Glomerular visceral epithelial cell (primary cell): ENCODE results near the gene DCTD.
"Not testable (repeated sequence)": the region's sequence is repeated elsewhere in the genome, so short reads cannot be mapped to it uniquely, and the experiment has no call there.

Source experiments
- DNase-seq: peaks from one replicate; pipeline ENCODE4 v3.0.0-alpha.2; 2016; ENCODE audit errors: extremely low spot score

Gene DCTD

DNA sequence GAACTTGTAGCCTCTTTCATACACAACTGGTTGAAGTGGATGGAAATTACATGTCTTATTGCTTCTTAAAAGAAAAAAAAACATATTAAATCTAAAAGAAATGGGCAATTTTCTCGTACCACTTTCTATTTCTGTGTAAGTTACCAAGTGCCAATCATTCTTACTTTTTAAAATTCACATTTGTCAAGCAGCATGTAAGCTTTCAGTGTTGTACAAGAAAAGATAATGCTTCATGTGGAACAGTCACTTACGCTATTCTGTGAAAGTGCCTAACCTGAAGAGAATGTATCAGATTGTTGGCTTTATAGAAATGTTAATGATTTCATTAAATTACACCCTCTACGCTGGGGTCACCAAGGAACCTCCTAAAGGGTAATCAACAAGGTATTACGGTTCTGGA is 4.4 kb upstream of the DCTD start:
- DNase-seq = no peak

DNA sequence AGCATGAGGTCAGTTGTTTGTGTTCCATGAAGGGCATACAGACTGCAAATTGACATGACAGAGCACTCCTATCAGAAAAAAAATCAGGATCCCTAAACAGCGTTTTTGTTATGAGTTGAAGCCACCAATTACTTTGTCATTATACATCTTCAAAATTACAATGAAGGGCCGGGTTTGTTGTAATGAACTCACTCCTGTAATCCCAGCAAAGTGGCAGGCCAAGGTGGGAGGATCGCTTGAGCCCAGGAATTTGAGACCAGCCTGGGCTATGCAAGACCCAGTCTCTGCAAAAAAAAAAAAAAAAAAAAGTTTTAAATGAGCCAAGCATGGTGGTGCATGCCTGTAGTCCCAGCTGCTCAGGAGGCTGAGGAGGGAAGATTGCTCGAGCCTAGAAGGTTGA is 3.5 kb upstream of the DCTD start:
- DNase-seq = no peak

DNA sequence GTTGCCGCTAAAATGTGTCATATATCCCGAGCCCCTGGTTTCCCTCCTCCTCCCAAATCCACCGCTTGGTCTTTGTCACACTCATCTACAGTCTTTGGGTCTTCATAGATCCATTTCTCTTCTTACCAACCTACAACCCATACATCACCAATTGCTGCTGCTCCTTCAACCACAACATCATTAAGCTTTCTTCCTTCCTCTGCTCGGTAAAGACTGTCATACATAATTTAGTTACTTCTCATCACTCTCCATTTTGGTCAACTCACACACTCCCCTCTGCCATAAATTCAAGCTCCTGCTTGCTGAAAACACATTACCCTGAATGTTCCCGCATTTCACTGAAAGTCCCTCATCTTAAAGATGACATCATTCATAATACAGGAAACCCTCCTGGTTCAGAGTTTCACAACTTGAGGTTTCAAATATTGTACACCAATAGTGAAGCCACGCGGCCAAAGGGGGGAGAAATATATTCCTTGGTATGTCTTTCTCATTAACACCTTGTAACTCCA is 1.7 kb upstream of the DCTD start:
- peak; percentile 16 for DNase-seq

DNA sequence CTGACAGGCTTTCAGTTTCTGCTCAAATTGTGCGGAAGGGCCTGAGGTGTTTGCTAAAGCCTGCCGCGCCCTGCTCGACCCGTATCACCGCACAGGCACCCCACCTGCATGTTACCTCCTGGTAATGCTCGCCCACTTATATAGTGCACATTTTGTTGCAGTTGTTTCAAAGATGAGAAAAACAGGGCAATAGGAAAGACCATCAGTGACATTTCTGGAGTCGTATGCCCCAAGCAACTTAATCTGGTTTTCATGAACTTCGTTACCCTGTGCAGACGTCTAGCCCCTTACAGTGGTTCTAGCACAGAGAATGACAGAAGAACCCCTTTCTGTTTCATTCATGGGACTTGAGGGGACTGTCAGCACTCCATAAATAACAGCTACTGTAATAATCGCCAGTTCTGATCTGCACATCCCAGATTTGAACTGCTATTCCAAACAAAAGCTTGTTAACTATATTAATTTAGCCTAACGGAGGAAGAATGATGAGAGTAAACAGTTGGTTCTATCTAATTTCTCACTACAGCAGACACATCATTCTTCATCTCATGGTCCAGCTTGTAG is 940 bp upstream of the DCTD start:
- no peak for DNase-seq

DNA sequence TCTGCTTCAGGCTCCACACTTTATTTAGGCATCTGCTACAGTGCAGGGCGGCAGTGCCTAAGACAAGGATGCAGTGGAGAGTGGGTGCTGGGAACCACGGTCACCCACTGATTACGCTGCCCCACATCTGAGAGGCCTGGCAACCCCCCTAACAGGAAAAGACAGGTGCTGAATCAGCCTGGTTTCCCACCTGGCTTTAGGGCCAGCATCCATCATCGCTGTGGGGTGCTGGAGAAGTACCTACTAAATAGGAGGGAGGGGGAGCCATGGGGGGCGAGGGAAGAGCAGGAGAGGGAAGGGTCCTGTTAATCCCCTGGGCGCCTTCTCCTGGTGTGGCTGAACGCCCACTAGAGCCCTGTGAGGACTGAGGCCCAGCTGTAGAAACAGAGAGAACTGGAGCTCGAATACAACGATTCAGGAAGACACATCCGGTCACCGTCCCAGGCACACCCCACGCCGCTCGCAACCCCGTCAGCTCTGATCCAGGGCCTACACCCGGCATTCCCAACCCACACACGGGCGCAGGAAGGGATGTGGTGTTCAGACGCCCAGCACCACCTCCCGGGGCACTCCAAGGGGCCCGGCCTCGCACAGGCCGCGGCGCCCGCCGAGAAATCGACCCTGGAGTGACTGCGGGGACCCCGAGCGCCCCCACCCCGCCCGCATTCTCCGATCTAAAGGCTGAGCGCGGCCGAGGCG is 554 bp downstream of the DCTD start:
- DNase-seq = peak; percentile 70

DNA sequence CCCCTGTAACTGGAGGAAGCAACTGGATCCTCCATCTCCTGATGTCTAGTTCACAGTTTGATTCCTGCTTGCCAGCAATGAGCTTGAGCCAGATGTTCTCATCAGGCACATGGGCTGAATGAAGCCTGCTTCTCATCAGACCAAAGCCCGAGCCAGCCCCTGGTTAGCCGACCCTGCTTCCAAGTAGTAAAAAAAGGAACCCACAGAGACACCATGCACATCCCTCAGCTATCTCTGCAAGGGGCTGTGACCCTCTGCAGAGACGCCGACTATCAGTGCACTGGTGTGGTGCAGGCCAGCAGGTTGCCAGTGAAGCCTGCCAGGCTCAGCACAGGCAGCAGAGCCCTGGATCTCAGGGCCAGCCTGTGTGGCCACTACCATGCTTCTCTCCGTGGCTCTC is 2.8 kb downstream of the DCTD start:
- DNase-seq = no peak

DNA sequence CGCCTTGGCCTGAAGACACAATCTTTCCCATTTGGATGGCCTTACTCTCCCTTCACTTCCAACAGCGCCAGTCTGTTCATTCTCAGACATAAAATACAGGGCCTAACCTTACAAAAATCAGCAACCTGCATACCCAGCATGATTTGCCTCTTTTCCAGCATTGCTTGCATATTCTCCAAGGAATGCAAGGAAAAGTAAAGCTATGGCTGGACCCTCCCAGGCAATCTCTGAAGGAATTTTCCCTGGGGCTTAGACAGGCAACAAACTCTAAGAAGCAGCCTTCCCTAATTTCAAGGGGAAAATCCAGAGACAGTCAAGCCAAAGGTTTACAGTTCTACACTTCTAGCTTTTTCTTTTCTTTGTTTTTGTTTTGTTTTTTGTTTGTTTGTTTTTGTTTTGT is 3.6 kb downstream of the DCTD start:
- DNase-seq = no peak

DNA sequence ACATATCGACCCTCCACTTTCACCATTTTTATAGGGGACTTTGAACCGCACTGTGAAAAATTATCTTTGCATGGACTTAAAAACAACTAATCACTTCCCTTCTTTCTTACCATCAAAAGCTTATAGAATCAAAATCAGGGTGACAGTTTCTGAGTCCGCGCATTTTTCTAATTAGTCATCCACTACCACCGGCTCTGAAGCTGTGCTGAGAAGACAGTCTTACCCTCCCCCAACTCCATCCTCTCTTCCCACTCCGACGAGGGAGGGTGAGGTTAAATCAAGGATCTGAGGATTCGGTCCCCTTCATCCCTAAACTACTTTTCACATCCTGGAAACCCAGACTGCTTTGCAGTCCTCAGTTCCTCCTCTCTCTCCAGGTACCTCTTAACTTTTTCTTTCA is 4.2 kb downstream of the DCTD start:
- DNase-seq = no peak

GRCh38 chr4:182908124-182908523 is 9.1 kb downstream of the DCTD start:
- DNase-seq = no peak

DNA sequence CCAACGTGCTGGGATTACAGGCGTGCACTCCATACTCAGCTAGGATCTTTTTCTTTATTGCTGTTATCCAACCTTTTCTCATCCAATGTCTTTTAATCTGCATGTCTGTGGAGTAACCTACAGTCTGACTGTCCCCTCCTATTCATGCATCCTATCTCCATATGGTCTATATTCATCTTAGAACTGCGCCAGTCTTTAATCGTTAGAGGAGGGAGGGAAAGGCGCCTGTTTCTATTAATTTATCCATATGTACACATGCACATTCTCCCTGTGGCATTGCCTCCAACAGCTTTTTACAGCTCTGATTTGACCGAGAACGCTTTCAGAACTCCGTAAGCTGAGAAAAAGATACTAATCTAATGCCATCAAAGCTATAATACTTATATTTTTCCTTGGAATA is 9.8 kb downstream of the DCTD start:
- no peak for DNase-seq

GRCh38 chr4:182906786-182907185 is 10.4 kb downstream of the DCTD start:
- DNase-seq = no peak

DNA sequence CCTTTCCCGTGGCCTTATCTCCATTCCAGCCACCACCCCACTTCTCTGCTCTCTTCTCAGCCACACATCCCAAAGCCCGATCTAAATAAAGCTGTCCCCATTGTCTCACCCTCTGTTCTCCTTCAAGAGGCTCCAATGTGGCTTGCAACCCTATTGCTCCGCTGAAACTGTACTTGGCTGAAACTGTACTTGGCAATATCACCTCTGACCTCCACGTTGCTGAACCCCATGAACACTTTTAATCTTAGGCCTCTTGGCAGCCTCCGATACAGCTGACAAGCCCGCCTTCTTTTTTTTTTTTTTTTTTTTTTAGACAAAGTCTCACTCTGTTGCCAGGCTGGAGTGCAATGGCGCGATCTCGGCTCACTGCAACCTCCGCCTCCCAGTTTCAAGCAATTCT is 12.1 kb downstream of the DCTD start:
- no peak for DNase-seq

DNA sequence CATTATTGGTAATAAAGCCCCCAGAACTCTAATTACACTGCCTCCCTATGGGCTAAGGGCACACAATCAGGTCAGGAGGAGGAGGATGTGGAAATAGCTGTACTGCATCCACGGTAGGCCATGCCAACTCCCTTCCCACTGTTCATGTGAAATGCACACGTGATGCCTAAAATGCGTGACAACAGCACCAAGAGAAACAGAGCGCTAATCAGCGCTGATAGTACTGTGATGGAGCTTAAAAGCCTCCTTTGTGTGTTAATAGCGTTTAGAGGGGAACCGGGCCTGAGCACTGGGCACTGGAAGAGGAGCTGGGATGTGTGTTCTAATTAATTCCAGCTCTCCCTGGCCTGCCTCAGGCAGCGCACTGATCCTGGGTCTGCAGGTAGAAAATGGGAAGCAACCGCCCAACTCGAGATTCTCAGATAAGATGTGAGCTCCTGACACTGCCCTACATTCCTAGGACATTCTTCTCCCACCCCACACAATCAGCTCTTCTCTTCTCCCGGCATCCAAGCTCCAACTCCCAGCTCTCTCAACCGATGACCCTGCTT is 12.9 kb downstream of the DCTD start:
- DNase-seq = no peak

- no peak for DNase-seq
These were observed 14.2 kb downstream of the DCTD start for GRCh38 chr4:182903013-182903412.

DNA sequence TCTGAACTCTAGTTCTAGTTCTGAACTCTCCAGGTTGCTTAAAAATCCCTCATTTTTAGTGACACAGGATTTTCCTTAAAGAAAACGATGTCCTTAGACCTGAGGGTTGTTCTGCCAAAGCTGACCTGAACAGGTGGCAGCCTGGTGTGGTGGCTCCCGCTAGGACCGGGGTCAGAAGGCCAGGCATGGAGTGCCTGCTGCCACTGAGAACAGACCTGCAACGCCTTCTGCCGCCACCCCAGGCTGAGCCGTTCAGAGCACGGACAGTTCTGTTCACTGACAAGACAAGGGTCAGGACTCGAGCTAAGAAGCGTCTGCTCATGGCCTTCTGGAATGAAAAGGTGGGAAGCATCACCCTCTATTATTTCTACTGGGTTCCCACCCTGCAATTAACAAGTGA is 15.8 kb downstream of the DCTD start:
- no peak for DNase-seq

- not testable (repeated sequence) for DNase-seq
These were observed 17.2 kb downstream of the DCTD start for GRCh38 chr4:182900021-182900420.

DNA sequence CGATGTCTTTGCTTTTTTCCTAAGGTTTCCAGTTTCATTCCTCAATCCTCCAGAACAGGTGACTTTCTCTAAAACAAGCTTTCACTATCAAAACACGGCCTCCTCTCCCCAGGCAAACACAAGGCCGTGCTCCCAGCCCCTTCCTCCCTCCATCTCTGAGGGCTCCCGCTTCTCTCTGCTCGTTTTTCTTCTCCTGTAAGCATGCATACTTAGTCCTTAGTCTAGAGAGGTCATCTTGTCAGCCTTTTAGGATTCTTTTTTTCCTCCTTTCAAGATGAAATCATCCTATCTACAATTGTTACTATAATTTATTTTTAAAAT is 18.7 kb downstream of the DCTD start:
- DNase-seq = no peak

DNA sequence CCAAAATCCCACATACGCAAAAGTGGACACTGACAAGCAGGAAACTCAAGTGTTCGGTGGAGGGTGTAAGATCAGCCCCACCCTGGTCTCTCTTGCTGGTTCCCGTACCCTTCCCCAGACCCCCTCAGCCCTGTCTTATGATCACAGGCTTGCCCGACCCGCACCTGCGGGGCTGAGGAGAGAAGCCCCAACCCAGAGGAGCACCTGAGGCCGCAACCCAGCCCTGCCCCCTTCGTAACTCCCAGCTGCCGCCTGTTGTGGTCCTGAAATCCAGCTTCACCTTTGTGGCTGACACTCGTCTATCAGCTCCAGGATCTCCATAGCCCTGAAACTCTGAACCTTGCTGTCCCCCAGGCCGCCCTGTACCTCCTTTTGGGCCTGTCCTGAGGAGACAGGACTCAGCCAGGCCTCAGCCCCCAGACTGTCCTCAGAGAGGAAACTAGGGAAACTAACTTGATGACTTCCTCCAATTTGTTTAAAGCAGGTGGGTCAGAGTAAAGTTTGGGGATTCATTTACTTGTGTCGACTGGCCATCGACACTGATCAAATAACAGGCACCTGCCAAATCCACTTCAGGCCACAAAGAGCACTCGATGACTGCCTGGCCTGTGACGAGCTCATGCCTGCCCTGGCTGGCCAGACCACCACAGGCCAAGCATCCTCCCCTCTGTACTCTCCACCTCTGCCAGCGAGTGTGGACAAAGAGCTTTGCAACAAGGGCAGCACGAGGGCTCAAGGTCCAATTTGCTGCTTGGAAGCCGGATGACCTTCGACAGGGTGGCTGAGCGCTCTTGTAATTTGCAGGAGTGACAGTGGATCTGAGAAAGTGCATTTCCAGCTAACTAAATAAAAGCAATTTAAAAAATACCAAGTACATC is 19.3 kb downstream of the DCTD start:
- no peak for DNase-seq

- no peak for DNase-seq
These were observed 20.8 kb downstream of the DCTD start for GRCh38 chr4:182896421-182896820.

DNA sequence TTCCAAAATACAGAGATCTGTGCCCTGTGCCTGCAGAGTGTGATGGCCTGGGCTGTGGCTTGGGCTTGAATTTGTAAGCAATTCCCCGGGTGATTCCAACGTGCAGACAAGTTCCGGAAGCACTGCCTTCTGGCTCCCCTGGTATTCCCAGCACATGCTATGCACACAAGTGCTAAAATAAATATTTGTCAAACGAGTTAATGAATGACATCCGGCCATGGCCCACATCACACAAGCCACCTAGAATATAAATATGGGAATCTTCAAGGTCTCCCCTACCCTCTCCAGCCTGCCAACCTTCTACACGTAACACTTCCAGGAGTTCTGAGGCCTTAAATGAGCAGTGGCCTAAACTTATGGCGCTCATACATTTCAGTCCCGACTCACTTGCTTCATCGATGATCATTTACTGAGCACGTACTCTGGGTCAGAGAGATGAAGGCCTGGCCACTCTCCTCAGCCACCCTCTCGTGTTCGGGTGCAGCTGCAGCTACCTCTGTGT is 21.3 kb downstream of the DCTD start:
- no peak for DNase-seq

DNA sequence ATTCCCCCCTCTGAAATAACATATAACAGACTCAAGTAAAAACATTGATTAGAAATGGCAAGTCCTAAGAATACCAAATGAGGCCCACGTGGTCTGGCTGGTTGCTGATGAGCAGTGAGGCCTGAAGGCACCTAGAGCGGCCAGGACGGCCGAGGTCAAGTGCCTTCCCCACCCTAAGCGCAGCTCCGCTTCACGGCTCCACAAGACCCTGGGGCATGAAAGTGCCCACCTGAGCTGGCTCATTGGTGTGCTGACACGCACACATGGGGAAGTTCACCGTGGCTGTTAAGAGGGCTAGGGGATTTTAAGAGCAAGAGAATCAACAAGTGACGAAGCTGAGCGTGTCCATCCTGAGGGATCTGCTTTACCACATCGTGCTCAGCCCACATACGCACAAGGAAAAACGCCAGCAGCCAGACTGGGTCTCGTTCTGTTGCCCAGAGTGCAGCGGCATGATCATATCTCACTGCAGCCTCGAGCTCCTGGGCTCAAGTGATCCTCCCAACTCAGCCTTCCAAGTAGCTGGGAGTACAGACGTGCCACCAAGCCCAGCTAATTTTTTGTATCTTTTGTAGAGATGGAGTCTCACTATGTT is 22.4 kb downstream of the DCTD start:
- DNase-seq = no peak

- no peak for DNase-seq
These were observed 23.6 kb downstream of the DCTD start for GRCh38 chr4:182893474-182894080.
